Activated naive CD8-positive, alpha-beta T cell treated with anti-CD3 and anti-CD28 coated beads, Interleukin-2, amount 10 ng/mL, durations not matched to agents 7 days and 5 days (primary cell): ENCODE results near the gene FAM167B. TPM values are rescaled to one million over a fixed set of nuclear protein-coding genes. Genes with fewer than 3 reads are reported as not detected.

Experiments
- ATAC-seq: fragments of 150-1000 bp; cut with Tn5 transposase; one replicate; pipeline ENCODE4 v1.10.0; 2021; ENCODE audit warnings: low read depth, moderate library complexity
- POLR2A ChIA-PET: fragments of 350-600 bp; sonication (Branson Sonifier 250); formaldehyde crosslinking; loops from one replicate; lab custom pipeline; 2021; ENCODE audit warnings: antibody characterized with exemption; lab: Charles Lee
- DNase-seq: peaks from one replicate; pipeline ENCODE4 v3.0.0; 2021
- H3K27ac Mint-ChIP-seq: one replicate; pipeline ENCODE4 v1.8.0; 2022; ENCODE audit warnings: mild to moderate bottlenecking, mixed read lengths
- H3K27me3 Mint-ChIP-seq: one replicate; pipeline ENCODE4 v1.8.0; 2022; ENCODE audit warnings: mild to moderate bottlenecking, moderate library complexity, mixed read lengths
- H3K36me3 Mint-ChIP-seq: one replicate; pipeline ENCODE4 v1.8.0; 2021; ENCODE audit warnings: mild to moderate bottlenecking, mixed read lengths
- H3K4me1 Mint-ChIP-seq: one replicate; pipeline ENCODE4 v1.8.0; 2021; ENCODE audit warnings: mixed read lengths
- H3K4me3 Mint-ChIP-seq: one replicate; pipeline ENCODE4 v1.8.0; 2022; ENCODE audit warnings: mild to moderate bottlenecking, moderate library complexity, mixed read lengths
- H3K9me3 Mint-ChIP-seq: one replicate; pipeline ENCODE4 v1.8.0; 2021; ENCODE audit warnings: mixed read lengths
- total RNA-seq, 2 experiments: library from RNA; stranded (reverse); gene quantifications; one replicate each; pipeline ENCODE4 v1.2.3, GENCODE V29; 2021

The FAM167B gene
- total RNA-seq, 2 experiments from 2014 or later, result 0.88 to 1.1 TPM

DNA sequence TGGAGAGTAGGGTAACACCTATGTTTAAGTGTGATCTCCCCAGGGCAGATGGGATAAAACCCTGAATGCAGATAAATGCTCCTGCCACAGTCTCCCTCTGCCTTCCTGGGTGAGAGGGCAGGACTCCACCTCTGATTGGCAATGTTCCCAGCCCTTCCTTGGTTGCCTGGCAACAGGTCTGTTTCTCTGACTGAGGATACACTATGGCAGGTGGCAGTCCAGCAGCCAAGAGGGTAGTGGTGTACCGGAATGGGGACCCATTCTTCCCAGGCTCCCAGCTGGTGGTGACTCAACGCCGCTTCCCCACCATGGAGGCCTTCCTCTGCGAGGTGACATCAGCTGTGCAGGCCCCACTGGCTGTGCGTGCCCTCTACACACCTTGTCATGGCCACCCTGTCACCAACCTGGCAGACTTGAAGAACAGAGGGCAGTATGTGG, 38.1 kb upstream of the FAM167B start, which contains the start of gene DCDC2B:
TSS of gene DCDC2B (plus strand) at position 199 of the 438 bp plus-strand sequence. CDS start at position 204, 5 bp downstream.
- POLR2A ChIA-PET, result interaction anchor here (1.6 to 2.2 kb wide), 2 partner anchors 8 to 10 kb away, joined by 3 to 8 read pairs; partner anchors contain the start of gene CCDC28B
- DNase-seq (no peak), ATAC-seq (no peak)
- Mint-ChIP-seq H3K27me3 (no peaks in the 10 kb centered on the region), H3K9me3 (no peaks in the 10 kb centered on the region), H3K4me3 (no peak within 1 kb of the TSS), H3K27ac (no peak within 1 kb of the TSS), H3K4me1 (peaks cover 15% of the 10 kb centered on the region), H3K36me3 (peaks cover 14% of the 10 kb centered on the region)

DNA sequence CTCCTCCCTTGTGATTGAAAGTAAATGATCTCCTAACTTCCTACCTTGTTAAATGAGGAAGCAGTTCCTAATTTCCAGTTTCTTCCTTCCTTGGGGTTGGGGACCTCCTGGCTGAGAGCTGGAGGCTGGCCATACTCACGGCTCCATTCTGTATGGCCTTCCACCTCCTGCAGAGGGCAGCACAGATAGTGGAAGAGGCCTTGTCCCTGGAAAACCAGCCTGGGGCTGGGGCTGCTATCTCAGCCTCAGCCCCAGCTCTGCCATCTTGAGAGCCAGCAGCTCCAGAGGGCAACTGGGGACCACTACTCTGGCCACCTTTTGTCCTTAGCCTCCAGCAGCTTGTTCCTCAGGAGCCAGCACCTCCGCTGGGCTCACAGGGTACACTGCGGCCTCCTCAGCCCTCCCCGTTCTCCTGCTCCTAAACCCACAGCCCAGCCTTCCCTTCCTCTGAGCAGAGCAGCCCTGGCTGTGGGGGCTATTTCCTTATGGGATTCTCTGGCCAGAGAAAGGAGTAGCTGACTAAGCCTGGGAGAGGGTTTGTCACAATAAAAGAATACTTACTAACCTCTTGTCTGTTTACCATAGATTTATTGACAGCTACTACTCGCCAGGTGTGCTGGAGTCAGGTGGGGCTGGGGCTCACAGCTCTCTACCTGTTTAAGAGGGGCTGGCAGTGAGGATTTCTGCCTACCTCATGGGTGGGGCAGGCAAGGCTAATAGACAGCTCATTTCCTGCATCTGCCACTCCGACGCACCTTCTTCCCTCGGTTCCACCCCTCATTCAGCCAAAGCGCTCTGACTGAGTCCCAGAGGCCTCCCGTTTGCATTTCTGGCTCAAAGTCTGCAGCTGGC, 31.2 kb upstream of the FAM167B start:
- H3K9me3 Mint-ChIP-seq, result no peaks in the 10 kb centered on the region
- peaks cover 11% of the 10 kb centered on the region for H3K4me1 Mint-ChIP-seq
- no peaks in the 10 kb centered on the region for H3K36me3 Mint-ChIP-seq
- peak; percentile 86 for ATAC-seq
- peak overlapping the region; percentile 60 for H3K27ac Mint-ChIP-seq
- no peak overlapping the region for H3K4me3 Mint-ChIP-seq
- peak; percentile 53 for DNase-seq
- POLR2A ChIA-PET, result interaction anchor here (0.5 to 3.0 kb wide), 14 partner anchors 10 to 1206 kb away, joined by 3 to 16 read pairs (median 4); partner anchors contain the start of genes CCDC28B, IQCC, LCK and MARCKSL1
- no peaks in the 10 kb centered on the region for H3K27me3 Mint-ChIP-seq

DNA sequence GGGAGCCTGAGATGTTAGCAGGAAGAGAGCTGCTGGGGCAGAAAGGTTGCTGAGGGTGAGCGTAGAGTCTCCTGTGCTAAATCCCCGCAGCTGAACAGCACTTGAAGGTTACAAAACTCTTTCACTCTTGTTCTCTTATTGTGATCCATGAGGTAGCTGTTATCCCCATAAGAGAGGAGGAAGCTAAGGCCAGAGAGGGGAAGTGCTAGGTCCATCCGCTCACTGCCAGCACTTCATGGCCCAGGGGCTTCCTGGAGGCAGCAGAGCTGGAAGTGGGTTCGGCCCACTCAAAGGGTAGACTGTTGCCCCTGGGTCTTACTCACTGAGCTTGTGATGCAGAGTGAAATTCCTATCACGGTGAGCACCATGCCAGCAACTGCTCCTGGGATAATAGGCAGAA, 30.5 kb upstream of the FAM167B start:
- POLR2A ChIA-PET, result interaction anchor here (1.1 to 3.0 kb wide), 12 partner anchors 11 to 119 kb away, joined by 3 to 16 read pairs (median 5); partner anchors contain the start of genes CCDC28B, IQCC, LCK and MARCKSL1
- Mint-ChIP-seq H3K27me3 (no peaks in the 10 kb centered on the region), H3K9me3 (no peaks in the 10 kb centered on the region), H3K27ac (peak overlapping the region; percentile 59), H3K36me3 (no peaks in the 10 kb centered on the region), H3K4me3 (no peak overlapping the region), H3K4me1 (peaks cover 16% of the 10 kb centered on the region)
- ATAC-seq (no peak), DNase-seq (no peak)

DNA sequence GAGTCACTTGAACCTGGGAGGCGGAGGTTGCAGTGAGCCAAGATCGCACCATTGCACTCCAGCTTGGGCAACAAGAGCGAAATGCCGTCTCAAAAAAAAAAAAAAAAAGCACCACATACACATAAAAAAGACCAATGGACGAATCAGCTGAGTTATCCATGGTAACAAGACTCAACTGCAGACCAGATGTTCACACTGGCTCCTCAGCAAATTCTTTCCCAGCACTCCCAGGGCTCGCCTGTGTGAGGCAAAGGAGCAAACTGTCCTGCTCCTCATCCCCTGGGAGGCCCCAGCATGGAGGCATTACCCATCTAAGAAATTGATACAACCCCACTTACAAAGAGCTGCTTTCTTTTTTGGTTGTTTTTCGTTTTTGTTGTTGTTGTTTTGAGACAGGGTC, 28.0 kb upstream of the FAM167B start:
- Mint-ChIP-seq H3K36me3 (peaks cover 2% of the 10 kb centered on the region), H3K27ac (no peak overlapping the region), H3K4me1 (peaks cover 24% of the 10 kb centered on the region), H3K27me3 (no peaks in the 10 kb centered on the region), H3K9me3 (no peaks in the 10 kb centered on the region), H3K4me3 (no peak overlapping the region)
- POLR2A ChIA-PET, result no interaction called here
- no peak for ATAC-seq
- no peak for DNase-seq

DNA sequence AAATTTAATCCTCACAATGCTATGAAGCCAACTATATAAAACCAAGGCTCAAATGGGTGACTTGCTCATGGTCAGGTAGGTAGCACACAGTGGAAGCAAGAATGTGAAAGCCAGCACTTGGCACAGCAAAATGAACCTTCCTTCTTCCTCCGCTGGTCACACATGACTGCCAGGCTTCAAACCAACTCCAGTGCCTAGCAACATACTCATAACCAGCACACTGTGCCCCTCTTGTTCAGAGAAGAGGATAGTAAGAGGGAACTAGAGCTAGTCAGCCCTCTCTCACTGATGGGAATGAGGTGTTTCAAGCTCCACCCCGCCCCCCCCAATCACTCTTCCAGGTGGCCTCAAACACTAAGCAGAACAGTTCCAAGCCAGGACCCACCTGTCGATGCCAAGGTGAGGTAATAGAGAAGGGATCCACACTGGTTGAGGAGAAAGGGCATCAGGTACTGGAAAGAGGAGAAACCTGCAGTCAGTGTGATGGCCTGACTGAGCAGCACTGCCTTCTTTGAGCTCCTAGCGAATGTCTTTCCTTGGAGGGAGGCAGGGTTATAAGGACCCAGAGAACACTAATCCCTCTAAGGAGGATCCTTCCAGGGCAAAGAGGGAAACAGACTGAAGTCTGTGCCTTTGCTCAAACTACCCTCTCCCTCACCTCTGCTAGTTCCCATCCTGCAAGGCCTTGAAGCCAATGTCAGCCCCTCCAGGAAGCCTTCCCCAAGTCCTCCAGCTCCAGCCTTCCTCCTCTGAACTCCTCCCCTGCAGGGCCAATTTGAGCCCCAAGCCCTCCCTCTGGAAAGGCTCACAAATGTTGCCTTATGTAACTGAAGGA, 26.1 kb upstream of the FAM167B start:
- H3K4me1 Mint-ChIP-seq, result peaks cover 21% of the 10 kb centered on the region
- DNase-seq (no peak), ATAC-seq (no peak)
- H3K27me3 Mint-ChIP-seq, result no peaks in the 10 kb centered on the region
- peaks cover 8% of the 10 kb centered on the region for H3K36me3 Mint-ChIP-seq
- POLR2A ChIA-PET, result interaction anchor here (0.9 to 2.0 kb wide), 4 partner anchors 10 to 53 kb away, joined by 3 to 11 read pairs (median 4); partner anchors contain the start of gene IQCC
- H3K4me3 Mint-ChIP-seq, result peak overlapping the region; percentile 96
- H3K9me3 Mint-ChIP-seq, result no peaks in the 10 kb centered on the region
- peak overlapping the region; percentile 43 for H3K27ac Mint-ChIP-seq

DNA sequence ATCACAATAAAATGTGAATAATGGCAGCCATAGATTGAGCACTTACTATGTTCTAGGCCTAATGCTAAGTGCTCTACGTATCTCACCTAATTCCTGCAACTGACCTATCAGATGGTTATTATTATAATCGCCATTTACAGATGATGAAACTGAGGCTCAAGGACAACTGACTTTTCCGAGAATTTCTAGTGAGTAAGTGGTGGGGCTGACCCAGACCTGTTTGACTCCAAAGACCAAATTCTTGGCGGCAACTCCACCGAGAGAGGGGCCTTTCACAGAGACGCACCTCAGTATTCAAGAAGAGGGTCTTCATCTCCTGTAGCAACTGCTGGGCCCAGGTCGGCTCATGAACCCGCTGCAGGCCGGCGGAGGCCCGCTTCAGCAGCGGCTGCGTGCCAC, 25.4 kb upstream of the FAM167B start:
- H3K9me3 Mint-ChIP-seq, result no peaks in the 10 kb centered on the region
- peaks cover 23% of the 10 kb centered on the region for H3K4me1 Mint-ChIP-seq
- H3K36me3 Mint-ChIP-seq, result peaks cover 8% of the 10 kb centered on the region
- no peak for ATAC-seq
- peak overlapping the region; percentile 96 for H3K4me3 Mint-ChIP-seq
- H3K27me3 Mint-ChIP-seq, result no peaks in the 10 kb centered on the region
- no peak for DNase-seq
- POLR2A ChIA-PET, result interaction anchor here (1.0 to 2.2 kb wide), 5 partner anchors 16 to 52 kb away, joined by 3 to 11 read pairs (median 7); partner anchors contain the start of genes IQCC and LCK
- H3K27ac Mint-ChIP-seq, result peak overlapping the region; percentile 43

DNA sequence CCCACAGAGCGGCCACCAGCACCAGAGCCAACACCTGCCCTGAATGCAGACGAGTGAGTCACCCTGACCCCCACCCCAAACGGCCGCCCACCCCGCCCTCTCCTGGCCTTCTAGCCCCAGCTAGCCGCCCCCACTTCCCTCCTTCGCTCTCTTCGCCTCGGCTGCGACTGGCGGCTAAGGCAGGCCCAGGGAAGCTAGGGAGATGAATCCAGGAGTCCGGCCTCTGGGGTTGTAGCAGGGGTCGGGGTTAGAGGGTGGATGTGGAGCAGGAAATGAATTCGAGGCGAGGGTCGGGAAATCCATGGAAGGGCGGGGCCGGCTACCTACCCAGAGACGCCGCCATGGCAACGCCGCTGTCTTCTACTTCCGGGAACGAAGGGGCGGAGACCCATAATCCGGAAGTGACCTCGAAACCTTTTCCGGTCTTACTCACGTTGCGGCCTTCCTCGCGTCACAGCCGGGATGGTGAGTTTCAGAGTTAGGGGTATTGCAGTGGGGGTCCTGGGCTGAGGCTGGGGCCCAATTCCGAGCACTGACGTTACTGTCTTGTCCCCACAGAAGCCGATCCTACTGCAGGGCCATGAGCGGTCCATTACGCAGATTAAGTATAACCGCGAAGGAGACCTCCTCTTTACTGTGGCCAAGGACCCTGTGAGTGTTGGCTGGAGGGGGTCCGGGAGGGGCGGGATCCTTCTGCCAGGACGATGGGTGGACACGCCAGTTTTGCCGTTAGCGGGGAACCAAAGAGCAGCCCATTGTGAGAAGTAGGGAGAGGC, 24.9 kb upstream of the FAM167B start, which contains the start of the genes EIF3I and TMEM234:
TSS of gene EIF3I (plus strand) at position 428 of the 776 bp plus-strand sequence. CDS start at position 463, 35 bp downstream.
TSS of gene TMEM234 (minus strand) at position 374 of the 776 bp plus-strand sequence. CDS start at position 343, 31 bp downstream.
- Mint-ChIP-seq H3K27ac (peak within 1 kb of the TSS; percentile 95), H3K9me3 (no peaks in the 10 kb centered on the region), H3K36me3 (peaks cover 8% of the 10 kb centered on the region), H3K4me1 (peaks cover 23% of the 10 kb centered on the region), H3K27me3 (no peaks in the 10 kb centered on the region), H3K4me3 (peak within 1 kb of the TSS; percentile 96)
- ATAC-seq (peak; percentile 86), DNase-seq (peak; percentile 85)
- POLR2A ChIA-PET, result interaction anchor here (0.9 to 2.2 kb wide), 9 partner anchors 10 to 70 kb away, joined by 3 to 11 read pairs (median 4); partner anchors contain the start of genes HDAC1, IQCC and LCK

DNA sequence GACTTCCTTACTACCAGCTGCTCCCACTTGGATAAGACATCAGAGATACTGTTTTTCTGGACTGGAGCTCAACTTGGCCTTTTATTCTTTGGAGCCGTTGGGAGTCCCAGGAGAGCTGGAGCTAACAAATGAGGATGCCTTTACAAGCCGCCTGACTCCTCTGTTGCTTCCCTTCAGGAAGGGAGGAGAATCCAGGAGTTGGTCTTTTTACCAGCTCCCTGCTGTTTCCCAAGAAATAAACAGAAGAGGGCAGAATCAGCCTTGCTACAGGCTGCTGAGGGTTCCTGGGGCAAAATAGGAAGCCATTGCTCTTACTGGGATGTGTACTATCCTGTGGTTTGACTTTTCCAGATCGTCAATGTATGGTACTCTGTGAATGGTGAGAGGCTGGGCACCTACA, 23.3 kb upstream of the FAM167B start:
- Mint-ChIP-seq H3K4me1 (peaks cover 20% of the 10 kb centered on the region), H3K27me3 (no peaks in the 10 kb centered on the region), H3K9me3 (no peaks in the 10 kb centered on the region), H3K27ac (peak overlapping the region; percentile 95), H3K36me3 (peaks cover 13% of the 10 kb centered on the region), H3K4me3 (peak overlapping the region; percentile 96)
- POLR2A ChIA-PET, result interaction anchor here (0.6 to 2.2 kb wide), 4 partner anchors 12 to 95 kb away, joined by 3 to 8 read pairs (median 3); partner anchors contain the start of gene LCK
- no peak for DNase-seq
- ATAC-seq, result no peak

DNA sequence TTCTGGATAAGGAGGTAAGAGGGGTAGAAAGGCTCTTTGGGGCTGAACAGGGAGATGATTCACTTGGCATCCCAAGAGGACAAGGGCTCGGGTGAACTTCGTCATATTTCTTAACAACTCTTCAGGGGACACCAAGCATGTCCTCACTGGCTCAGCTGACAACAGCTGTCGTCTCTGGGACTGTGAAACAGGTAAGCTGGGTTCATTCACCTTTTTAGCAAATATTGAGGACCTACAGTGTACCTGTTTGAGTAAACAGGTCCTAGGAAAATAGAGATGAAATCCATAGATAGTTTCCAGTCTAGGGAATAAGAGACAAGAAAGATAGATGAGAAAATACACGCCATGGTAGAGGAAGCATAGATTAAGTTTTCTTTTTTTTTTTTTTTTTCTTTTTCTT, 22.7 kb upstream of the FAM167B start:
- POLR2A ChIA-PET, result no interaction called here
- Mint-ChIP-seq H3K4me3 (peak overlapping the region; percentile 44), H3K36me3 (peaks cover 14% of the 10 kb centered on the region)

DNA sequence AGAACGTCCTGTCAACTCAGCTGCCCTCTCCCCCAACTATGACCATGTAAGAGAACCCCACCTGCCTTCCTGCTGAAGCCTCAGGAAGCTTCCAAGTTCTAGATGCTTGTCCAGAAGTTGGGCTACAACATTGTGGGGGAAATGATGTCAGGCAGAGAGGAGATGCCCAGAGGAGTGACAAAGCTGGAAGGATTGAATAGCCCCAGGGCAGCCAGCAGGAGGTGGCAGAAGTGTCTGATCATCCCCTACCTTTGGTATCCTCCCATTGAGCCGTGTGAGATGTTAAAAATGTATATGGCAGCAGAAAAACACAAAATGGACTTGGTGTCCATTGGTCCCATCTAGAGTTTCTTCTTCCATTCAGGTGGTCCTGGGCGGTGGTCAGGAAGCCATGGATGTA, 18.3 kb upstream of the FAM167B start:
- no peak for ATAC-seq
- peaks cover 7% of the 10 kb centered on the region for H3K4me1 Mint-ChIP-seq
- peaks cover 14% of the 10 kb centered on the region for H3K36me3 Mint-ChIP-seq
- no peaks in the 10 kb centered on the region for H3K9me3 Mint-ChIP-seq
- no peaks in the 10 kb centered on the region for H3K27me3 Mint-ChIP-seq
- no peak for DNase-seq
- POLR2A ChIA-PET, result no interaction called here
- no peak overlapping the region for H3K27ac Mint-ChIP-seq
- H3K4me3 Mint-ChIP-seq, result no peak overlapping the region

More for the DNA sequence above, 22.7 kb upstream of the FAM167B start:
- no peaks in the 10 kb centered on the region for H3K9me3 Mint-ChIP-seq
- H3K27me3 Mint-ChIP-seq, result no peaks in the 10 kb centered on the region
- peaks cover 20% of the 10 kb centered on the region for H3K4me1 Mint-ChIP-seq
- peak overlapping the region; percentile 49 for H3K27ac Mint-ChIP-seq
- DNase-seq (no peak), ATAC-seq (no peak)

DNA sequence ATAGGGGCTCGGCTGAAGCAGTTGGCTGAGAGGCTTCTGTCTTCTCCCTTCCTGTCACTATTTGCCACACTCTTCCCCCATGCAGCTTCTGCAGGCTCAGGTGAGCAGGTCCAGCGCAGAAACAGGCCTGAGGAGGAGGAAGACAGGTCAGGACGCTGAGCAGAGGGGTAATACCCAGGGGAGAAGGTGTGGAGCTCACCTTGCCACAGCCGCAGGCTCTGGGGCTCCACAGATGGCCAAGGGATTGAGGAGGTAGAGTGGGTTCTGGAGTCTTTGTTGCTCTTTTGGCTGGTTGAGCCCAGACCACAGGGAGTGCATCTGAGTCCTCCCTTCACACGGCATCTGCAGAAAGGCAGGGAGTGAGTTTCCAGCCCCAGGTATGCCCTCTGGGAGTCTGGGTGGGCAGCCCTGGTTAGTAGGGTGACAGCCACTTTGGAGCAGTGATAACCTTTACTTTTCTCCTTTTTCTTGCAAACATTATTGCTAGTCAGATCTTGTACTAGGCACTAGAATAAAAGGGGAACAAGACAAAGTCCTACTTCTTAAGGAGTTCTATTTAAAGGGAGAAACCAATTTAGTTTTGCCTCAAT, 15.1 kb upstream of the FAM167B start:
- H3K9me3 Mint-ChIP-seq, result no peaks in the 10 kb centered on the region
- no peak overlapping the region for H3K27ac Mint-ChIP-seq
- H3K4me3 Mint-ChIP-seq, result no peak overlapping the region
- no peaks in the 10 kb centered on the region for H3K27me3 Mint-ChIP-seq
- no peak for ATAC-seq
- POLR2A ChIA-PET, result interaction anchor here (1.1 kb wide), 1 partner anchor 9 kb away, joined by 3 read pairs; no protein-coding TSS in a partner anchor
- H3K36me3 Mint-ChIP-seq, result peaks cover 6% of the 10 kb centered on the region
- no peak for DNase-seq
- no peaks in the 10 kb centered on the region for H3K4me1 Mint-ChIP-seq
